NOMO-1 treated with dmso at 0.1 percent for 144 hours (cell line): ENCODE measurements around the gene PDLIM1.
"Not testable (repeated sequence)": the region's sequence is repeated elsewhere in the genome, so short reads cannot be mapped to it uniquely, and the experiment has no call there.

Experiments used
- DNase-seq: peaks from one replicate; lab custom pipeline; 2025; ENCODE audit not compliant: unreplicated experiment; lab: John Stamatoyannopoulos, UW

Gene PDLIM1

GRCh38 chr10:95211606-95212279, 79.1 kb downstream of the PDLIM1 start:
- DNase-seq = no peak

GRCh38 chr10:95209509-95210127, 81.2 kb downstream of the PDLIM1 start:
- no peak for DNase-seq

GRCh38 chr10:95208702-95209391, 82.0 kb downstream of the PDLIM1 start:
- no peak for DNase-seq

GRCh38 chr10:95202865-95203264, 87.9 kb downstream of the PDLIM1 start:
- DNase-seq = not testable (repeated sequence)

GRCh38 chr10:95201736-95202135, 89.1 kb downstream of the PDLIM1 start:
- no peak for DNase-seq

- DNase-seq = no peak
Measured at GRCh38 chr10:95196046-95196445, 94.8 kb downstream of the PDLIM1 start.

GRCh38 chr10:95193944-95194343, 96.9 kb downstream of the PDLIM1 start, which contains the start of gene ACSM6:
TSS of gene ACSM6 (plus strand) at chr10:95194238. CDS start at chr10:95194486, 248 bp downstream.
- DNase-seq = no peak

GRCh38 chr10:95188593-95188992, 102.2 kb downstream of the PDLIM1 start:
- DNase-seq = no peak

GRCh38 chr10:95187617-95188016, 103.2 kb downstream of the PDLIM1 start:
- DNase-seq = no peak
